Stimulated activated CD4-positive, alpha-beta T cell treated with anti-CD3 and anti-CD28 coated beads, Interleukin-2, amount 100 ng/mL, for 48 hours (primary cell): Measurements from ENCODE around the gene CBX4.

ENCODE experiments used
- DNase-seq, 2 donors: peaks; one replicate each; pipeline ENCODE4 v3.0.0-alpha.2; 2020

Gene CBX4

GRCh38 chr17:79826841-79827578, 12.2 kb downstream of the CBX4 start:
- no peak for DNase-seq

- no peak for DNase-seq
These were observed 13.0 kb downstream of the CBX4 start for GRCh38 chr17:79826204-79826680.

GRCh38 chr17:79825580-79825921, 13.7 kb downstream of the CBX4 start:
- no peak for DNase-seq

- DNase-seq = no peak
These were observed 14.2 kb downstream of the CBX4 start for GRCh38 chr17:79824893-79825579.

- no peak for DNase-seq
These were observed 15.0 kb downstream of the CBX4 start for GRCh38 chr17:79824234-79824633.

- no peak for DNase-seq
These were observed 16.6 kb downstream of the CBX4 start for GRCh38 chr17:79822583-79823124.

- DNase-seq = no peak
These were observed 17.7 kb downstream of the CBX4 start for GRCh38 chr17:79821331-79822095.

GRCh38 chr17:79820959-79821330, 18.3 kb downstream of the CBX4 start:
- DNase-seq = no peak

- no peak for DNase-seq
These were observed 19.5 kb downstream of the CBX4 start for GRCh38 chr17:79819534-79820276.

- no peak for DNase-seq
These were observed 20.2 kb downstream of the CBX4 start for GRCh38 chr17:79819085-79819484.

GRCh38 chr17:79818026-79818758, 21.0 kb downstream of the CBX4 start:
- DNase-seq = no peak

GRCh38 chr17:79815836-79816461, 23.3 kb downstream of the CBX4 start:
- DNase-seq = no peak

- no peak for DNase-seq
These were observed 24.0 kb downstream of the CBX4 start for GRCh38 chr17:79814974-79815835.

- DNase-seq = no peak
These were observed 24.9 kb downstream of the CBX4 start for GRCh38 chr17:79814127-79814973.

- DNase-seq = no peak
These were observed 25.7 kb downstream of the CBX4 start for GRCh38 chr17:79813297-79814126.

GRCh38 chr17:79812353-79813258, 26.6 kb downstream of the CBX4 start:
- no peak for DNase-seq

- no peak for DNase-seq
These were observed 27.3 kb downstream of the CBX4 start for GRCh38 chr17:79811868-79812352.
